Cardiac fibroblast (primary cell): ENCODE results near the gene UQCC5.

ENCODE experiments used
- DNase-seq, 2 donors: peaks; one replicate each; pipeline versions ENCODE4 v3.0.0 to v3.0.0-alpha.2; 2010; ENCODE audit warnings: low read depth in 2 of 2
- H3K4me3 ChIP-seq, 2 donors: replicated peaks in 1 of 2; 1 replicate in 1 of 2; 2 replicates in 1 of 2; pipeline ENCODE4 v1.5.1; 2011; ENCODE audit warnings: low read depth in 2 of 2, low read length in 2 of 2, mild to moderate bottlenecking in 2 of 2, moderate library complexity in 1 of 2
- CTCF ChIP-seq: IDR thresholded peaks from one replicate; pipeline ENCODE4 v1.5.1; 2011; ENCODE audit warnings: low read depth, mild to moderate bottlenecking, low read length, inconsistent platforms

Gene UQCC5

GRCh38 chr3:52527039-52527731 lies 9.2 kb upstream of the UQCC5 start:
- DNase-seq, result no peak
- TF ChIP-seq CTCF, result no peak
- no peak overlapping the region for H3K4me3 ChIP-seq

- H3K4me3 ChIP-seq, result no peak overlapping the region
- DNase-seq, result no peak
- no peak for TF ChIP-seq CTCF
Observed at GRCh38 chr3:52527732-52528585, 8.4 kb upstream of the UQCC5 start.

GRCh38 chr3:52528586-52529375 lies 7.6 kb upstream of the UQCC5 start:
- no peak overlapping the region for H3K4me3 ChIP-seq
- no peak for DNase-seq
- TF ChIP-seq CTCF, result no peak

DNA sequence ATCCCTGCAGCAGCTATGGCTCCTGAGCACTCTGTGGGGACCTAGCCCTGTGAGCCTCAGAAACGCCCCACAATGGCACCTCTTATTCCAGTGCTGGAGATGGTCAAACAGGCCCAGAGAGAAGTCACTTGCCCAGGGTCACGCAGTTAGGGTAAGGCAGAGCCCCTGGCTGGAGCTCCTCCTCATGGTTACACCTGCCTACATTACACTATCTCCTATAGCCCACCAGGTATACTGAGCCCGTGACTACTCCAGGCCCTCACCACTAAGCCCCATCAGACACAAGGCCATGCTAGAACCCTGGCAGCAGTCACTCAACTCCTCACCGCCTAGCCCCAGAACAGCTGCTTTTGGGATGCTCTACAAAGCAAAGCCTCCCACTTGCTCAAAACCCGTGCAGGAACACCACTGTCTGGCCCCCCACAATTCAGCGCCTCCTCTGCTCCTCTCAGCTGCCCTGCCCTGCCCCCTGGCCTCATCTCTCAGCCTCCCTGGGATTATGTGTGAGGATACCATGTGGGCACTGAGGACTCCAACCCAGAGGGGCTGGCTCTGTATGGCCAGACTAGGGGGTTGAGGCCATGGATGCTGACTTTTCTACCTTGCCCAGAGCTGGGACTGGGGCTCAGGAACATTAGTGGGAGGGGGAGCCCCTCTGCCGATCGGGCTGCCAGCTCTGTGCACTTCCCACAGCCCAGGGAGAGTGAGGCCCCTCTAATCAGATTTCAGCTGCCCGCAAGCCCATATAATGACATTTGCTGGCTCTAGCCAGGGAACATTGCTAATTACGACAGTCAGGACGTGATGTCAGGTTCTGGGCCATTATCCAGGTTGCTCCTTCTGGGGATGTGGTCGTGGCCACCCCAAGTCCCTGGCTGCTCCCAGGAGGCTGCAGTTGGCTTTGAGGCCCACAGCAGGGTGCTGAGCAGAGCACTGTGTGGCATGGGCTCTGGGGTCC lies 6.8 kb upstream of the UQCC5 start:
- no peak overlapping the region for H3K4me3 ChIP-seq
- DNase-seq, result peak; percentile 69 to 88
- TF ChIP-seq CTCF, result no peak

GRCh38 chr3:52530918-52531826 lies 5.2 kb upstream of the UQCC5 start:
- DNase-seq, result no peak
- H3K4me3 ChIP-seq, result peak overlapping the region in 1 of 2 donors; percentile 80
- no peak for TF ChIP-seq CTCF
